Measurements from ENCODE around the gene FOXA2. TPM values are rescaled to one million over a fixed set of nuclear protein-coding genes. Genes with fewer than 3 reads are reported as not detected.

The FOXA2 gene
- total and polyA plus RNA-seq, 2 donors (not counting 3 experiments of a cell fraction or from before 2014, with no cell fraction given) = not detected

GRCh38 chr20:22531756-22532155, 52.6 kb downstream of the FOXA2 start:
- TF ChIP-seq CTCF (IDR thresholded peaks at IDR 0.05; ENCODE audit: extremely low read depth in 1 of 2, insufficient read depth in 1 of 2, low read depth in 1 of 2, low read length in 2 of 2) (no peak), MAX (IDR thresholded peaks at IDR 0.05; ENCODE audit: insufficient read depth, insufficient read length) (no peak), POLR2A (IDR thresholded peaks at IDR 0.05; ENCODE audit: low read depth, low read length) (no peak), EZH2 (IDR thresholded peaks at IDR 0.05; ENCODE audit: borderline replicate concordance, low read depth, low read length, severe bottlenecking) (no peak), POLR2AphosphoS5 (IDR thresholded peaks at IDR 0.05; ENCODE audit: insufficient read depth, low read depth, low read length) (no peak), JUN (IDR thresholded peaks at IDR 0.05; ENCODE audit: borderline replicate concordance, insufficient read depth, insufficient read length, low read depth) (no peak), GATA2 (IDR thresholded peaks at IDR 0.05; ENCODE audit: insufficient read depth, insufficient read length, low read depth, low read length) (no peak), FOS (IDR thresholded peaks at IDR 0.05; ENCODE audit: borderline replicate concordance, insufficient read depth, low read length) (no peak), MYC (IDR thresholded peaks at IDR 0.05; ENCODE audit: low read depth, low read length) (no peak)
- Histone ChIP-seq H3K27ac (ENCODE audit: insufficient read depth, low read depth, low read length) (no peak overlapping the region), H3K9ac (replicated peaks; ENCODE audit: extremely low read depth, insufficient read depth, low read length) (no peak overlapping the region), H2AFZ (ENCODE audit: low read depth, low read length) (no peak overlapping the region), H3K9me1 (replicated peaks; ENCODE audit: control insufficient read depth, extremely low read depth, insufficient read depth, low read length) (no peaks in the 10 kb centered on the region), H3K4me3 (replicated peaks in 1 of 3; ENCODE audit: insufficient read depth in 1 of 3, low read depth in 1 of 3, low read length in 3 of 3) (no peak overlapping the region), H3K4me2 (ENCODE audit: insufficient read depth, low read length) (no peak overlapping the region), H3K27me3 (ENCODE audit: control insufficient read depth in 2 of 2, insufficient read depth in 2 of 2, low read length in 2 of 2) (peaks cover 0 to 4% of the 10 kb centered on the region in 2 experiments), H3K9me3 (replicated peaks; ENCODE audit: control insufficient read depth, insufficient read depth, low read length) (no peaks in the 10 kb centered on the region), H3K79me2 (ENCODE audit: control insufficient read depth, insufficient read depth, low read length) (no peaks in the 10 kb centered on the region), H3K4me1 (ENCODE audit: control insufficient read depth, extremely low read depth, insufficient read depth, low read length) (no peaks in the 10 kb centered on the region), H4K20me1 (replicated peaks; ENCODE audit: control insufficient read depth, extremely low read depth, insufficient read depth, low read length) (no peaks in the 10 kb centered on the region), H3K36me3 (ENCODE audit: control insufficient read depth in 2 of 2, extremely low read depth in 1 of 2, insufficient read depth in 2 of 2, low read length in 2 of 2) (no peaks in the 10 kb centered on the region)
- dilution Hi-C loops (cut with MboI; ENCODE audit: extremely low pct_ligation_motif_present, low sequenced_read_pairs) (no loop called here), intact Hi-C loops (cut with micrococcal nuclease) (no loop called here)
- DNase-seq (ENCODE audit: low read depth, low spot score) (no peak), FAIRE-seq (no peak)
- POLR2A ChIA-PET = no interaction called here
- BruUV-seq (replicated peaks) = no TSS peak
- CTCF ChIA-PET = no interaction called here
